HG02943 (cell line): ENCODE results near the gene ZNF614.
"Not testable (repeated sequence)": the region's sequence is repeated elsewhere in the genome, so short reads cannot be mapped to it uniquely, and the experiment has no call there.

Experiments used
- ATAC-seq: cut with Tn5 transposase; IDR thresholded peaks from one replicate; pipeline ENCODE4 v1.9.1; 2021; ENCODE audit warnings: mild to moderate bottlenecking, low read depth, moderate library complexity; ENCODE audit not compliant: unreplicated experiment

The ZNF614 gene

DNA sequence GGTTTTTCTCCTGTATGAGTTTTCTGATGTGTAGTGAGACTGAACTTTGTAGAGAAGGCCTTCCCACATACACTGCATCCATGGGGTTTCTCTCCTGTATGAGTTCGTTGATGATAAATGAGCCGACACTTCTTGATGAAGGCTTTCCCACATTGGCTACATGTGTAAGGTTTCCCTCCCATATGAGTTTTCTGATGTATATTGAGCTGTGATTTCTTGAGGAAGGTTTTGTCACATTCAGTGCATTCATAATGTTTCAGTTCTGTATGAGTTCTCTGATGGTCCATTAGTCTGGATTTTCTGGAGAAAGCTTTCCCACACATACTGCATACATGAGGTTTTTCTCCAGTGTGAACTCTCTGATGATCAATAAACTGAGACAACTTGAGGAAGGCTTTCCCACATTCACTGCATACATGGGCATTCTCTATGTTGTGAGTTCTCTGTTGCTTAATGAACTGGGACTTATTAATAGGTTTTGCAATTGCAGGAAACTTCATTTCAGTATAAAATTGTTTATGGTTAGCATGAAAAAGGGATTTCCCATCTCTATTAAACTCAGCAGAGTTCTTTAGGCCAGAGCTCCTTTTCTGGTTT is 34.0 kb downstream of the ZNF614 start:
- ATAC-seq: no peak

DNA sequence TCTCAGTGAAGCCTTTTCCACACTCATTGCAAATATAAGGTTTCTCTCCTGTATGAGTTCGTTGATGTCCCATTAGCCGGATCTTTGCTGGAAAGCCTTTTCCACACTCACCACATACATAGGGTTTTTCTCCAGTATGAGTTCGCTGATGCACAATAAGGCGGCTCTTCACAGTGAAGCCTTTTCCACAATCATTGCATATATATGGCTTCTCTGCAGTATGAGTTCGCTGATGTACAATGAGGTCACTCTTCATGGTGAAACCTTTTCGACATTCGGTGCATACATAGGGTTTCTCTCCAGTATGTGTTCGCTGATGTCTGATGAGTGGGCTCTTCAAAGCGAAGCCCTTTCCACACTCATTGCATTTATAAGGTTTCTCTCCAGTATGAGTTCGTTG is 34.8 kb downstream of the ZNF614 start:
- ATAC-seq: no peak

DNA sequence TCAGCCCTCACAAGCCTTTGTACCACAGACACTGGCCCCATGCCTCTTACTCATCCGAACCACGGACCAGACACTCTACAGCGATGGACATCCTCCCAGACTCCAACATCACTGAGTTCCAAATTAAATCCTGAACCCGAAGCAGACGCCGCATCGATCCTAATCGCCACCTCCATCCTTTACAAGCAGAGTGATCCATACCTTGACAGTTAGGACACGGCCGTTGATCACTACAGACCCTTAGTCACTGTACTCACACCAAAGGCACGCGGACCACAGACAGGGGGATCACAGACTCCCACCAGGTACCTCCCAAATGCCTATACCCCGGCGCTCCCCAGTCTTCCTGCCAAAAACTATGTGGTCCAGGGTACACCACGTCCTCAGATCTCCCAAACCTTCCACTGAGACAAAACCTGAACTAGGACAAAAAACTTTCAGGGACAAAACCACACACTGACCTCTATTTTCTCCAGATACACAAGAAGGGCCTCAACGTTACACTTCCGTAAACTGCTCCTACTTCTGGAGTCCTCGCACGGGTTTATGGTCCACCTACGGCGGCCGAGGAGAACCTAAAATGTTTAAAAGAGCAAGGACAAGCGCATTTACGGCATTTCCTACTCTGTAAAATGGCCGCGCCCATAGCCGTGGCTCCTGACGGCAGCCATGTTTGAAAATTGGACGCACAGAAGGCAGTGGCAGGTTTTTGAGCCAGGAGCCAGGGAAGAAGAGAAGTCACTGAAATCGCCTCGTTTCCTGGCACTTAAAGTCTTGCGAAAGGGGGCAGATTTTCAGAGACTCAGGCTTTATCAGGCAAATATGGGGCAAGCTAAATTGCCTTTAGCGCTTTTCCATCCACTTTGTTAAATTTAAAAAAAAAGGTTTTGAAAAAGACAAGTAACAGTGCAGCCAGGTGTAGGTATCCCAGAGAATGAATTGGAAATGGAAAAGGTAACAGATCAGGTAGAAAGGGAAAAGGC is 41.6 kb downstream of the ZNF614 start, which contains the start of gene ZNF350:
TSS of gene ZNF350 (minus strand) at position 532 of the 983 bp plus-strand sequence. CDS start 12,480 bp downstream, outside the sequence.
- ATAC-seq: peak; percentile 90

DNA sequence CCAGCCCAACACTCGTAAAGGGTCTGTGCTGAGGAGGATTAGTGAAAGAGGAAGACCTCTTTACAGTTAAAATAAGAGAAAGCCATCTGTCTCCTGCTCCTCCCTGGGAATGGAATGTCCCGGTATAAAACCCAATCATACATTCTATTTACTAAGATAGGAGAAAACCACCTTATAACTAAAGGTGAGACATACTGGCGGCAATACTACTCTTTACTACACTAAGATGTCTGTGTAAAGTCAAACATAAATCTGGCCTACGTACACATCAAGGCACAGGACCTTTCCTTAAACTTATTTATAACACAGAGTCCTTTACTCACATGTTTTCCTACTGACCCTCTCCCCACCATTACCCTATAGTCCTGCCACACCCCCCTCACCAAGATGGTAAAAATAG is 44.8 kb downstream of the ZNF614 start:
- no peak for ATAC-seq

DNA sequence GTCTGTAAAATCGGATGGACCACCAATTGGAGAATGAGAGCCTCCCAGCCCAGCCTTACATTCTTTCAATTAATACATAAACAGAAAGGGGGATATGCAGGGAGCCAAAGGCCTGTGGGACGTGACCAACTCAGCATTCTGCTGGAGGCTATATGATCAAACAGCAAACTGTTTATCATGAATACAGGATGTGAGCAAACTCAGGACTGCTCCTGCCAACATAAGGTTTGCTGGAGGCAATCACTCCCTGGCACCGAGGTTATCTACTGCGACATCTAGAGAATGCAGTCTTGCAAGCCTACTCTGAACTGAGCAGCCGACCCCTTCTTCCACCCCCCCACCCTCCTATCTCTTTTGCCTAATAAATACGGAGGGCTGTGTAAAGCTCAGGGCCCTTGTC is 47.3 kb downstream of the ZNF614 start:
- not testable (repeated sequence) for ATAC-seq

DNA sequence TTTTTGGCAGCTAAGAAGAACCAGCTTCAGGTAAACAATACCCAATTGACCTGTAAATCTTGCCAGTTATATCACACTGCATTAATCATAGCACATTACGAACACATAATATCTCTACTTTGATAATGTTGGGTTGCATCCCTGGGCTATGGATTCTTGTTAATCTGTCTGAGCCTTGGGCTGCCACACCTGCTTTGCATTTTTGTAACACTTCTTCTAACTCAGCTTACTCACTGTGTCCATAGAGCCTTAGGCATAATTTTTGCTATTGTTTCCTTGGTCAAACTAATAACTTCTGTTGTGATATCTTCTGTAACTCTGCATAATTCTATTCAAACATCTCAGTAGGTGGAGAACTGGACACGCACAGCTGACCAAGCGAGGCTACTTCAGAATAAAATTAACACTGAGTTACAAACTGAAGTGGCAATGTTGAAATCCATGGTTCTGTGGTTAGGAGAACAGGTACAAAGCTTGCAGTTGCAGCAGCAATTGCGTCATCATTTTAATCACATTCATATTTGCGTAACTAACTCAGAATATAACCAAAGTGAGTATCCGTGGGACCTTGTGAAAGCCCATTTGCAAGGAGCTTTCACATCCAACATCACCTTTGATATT is 48.0 kb downstream of the ZNF614 start:
- ATAC-seq: no peak

DNA sequence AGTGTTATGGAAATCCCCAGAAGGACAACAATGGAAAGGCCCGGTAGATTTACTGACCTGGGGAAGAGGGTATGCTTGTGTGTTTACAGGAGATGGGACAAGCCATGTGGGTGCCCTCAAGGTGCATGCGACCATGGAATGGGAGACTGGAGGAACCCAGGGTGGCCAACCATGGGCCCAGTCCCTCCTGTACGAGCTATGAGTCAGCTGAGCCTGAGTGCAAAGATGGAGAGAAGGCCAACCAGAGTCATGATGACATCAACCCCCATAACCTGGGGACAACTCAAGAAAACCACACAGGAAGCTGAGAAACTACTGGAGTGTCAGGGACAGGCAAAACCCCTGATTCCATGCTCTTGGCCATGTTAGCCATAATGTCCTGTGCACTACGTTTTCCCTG is 49.3 kb downstream of the ZNF614 start:
- no peak for ATAC-seq

DNA sequence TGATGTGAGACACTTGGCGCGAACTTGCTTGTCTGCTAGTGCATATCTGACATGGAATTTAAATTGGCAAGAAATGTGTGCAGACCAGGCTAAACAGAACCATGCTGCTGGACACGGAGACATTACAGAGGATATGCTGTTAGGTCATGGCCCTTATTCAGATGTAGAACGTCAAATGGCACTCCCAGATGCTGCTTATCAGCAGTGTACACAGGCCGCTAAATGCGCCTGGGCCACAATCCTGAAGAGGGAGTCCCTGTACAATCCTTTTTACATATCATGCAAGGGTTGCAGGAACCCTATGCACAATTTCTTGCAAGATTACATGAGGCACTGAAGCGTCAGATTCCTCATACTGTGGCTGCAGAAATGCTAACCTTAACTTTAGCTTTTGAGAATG is 50.8 kb downstream of the ZNF614 start:
- no peak for ATAC-seq

DNA sequence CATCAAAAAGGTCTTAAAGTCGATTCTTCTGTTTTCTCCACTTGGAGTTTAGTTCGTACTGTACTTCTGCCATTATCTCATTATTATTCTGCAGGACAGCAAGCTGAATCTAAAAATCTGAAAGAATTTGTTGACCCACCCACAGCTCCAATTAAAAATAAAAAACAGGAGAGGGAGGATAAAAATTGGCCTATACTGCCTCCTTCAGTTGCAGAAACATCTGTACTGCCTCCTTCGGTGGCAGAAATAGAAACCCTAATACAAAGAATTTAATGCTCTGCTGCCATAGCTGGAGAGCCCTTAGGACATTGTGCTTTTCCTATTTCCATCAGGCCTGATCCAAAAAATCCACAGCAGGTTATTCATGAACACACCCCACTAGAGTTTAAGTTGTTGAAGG is 51.3 kb downstream of the ZNF614 start:
- ATAC-seq: no peak

DNA sequence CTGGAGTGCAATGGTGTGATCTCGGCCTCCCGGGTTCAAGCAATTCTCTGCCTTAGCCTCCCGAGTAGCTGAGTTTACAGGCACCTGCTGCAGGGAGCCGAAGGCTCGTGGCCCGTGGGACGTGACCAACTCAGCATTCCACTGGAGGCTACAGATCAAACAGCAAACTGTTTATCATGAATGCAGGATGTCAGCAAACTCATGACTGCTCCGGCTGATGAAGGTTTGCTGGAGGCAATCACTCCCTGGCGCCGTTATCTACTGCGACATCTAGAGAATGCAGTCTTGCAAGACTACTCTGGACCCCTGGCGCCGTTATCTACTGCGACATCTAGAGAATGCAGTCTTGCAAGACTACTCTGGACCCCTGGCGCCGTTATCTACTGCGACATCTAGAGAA is 52.4 kb downstream of the ZNF614 start:
- ATAC-seq: not testable (repeated sequence)

DNA sequence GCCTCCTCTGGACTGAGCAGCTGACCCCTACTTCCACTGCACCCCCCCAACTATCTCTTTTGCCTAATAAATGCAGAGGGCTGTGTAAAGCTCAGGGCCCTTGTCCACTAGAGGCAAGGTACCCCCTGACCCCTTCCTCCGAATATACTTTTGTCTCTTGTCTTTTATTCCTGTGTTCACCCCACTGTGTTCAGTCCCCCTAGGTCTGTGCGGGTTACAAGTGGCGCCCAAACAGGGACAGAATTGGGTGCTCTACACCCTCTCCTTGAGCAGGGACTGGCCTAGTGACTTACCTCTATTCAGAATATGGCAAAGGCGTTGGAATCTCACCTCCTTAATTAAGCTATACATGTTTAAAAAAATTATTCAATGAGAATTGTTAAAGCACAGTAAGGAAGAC is 56.6 kb downstream of the ZNF614 start:
- ATAC-seq: no peak

DNA sequence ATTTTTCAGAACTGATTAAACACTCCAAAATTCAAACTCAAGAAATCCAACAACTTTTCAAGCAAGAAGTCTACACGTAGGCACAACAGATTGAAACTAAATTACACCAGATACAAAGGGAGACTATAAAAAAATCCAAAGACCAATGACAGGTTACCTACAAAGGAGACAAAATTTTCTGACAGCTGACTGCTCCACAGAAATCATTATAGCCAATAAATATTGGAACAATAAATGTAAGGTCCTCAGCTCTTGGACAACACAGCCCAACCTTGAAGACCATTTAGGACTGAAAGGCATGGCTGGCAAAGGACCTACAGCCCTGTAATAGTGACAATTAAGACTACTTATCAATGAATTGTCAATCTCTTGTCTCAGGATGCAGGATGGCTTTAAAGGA is 57.5 kb downstream of the ZNF614 start:
- no peak for ATAC-seq

DNA sequence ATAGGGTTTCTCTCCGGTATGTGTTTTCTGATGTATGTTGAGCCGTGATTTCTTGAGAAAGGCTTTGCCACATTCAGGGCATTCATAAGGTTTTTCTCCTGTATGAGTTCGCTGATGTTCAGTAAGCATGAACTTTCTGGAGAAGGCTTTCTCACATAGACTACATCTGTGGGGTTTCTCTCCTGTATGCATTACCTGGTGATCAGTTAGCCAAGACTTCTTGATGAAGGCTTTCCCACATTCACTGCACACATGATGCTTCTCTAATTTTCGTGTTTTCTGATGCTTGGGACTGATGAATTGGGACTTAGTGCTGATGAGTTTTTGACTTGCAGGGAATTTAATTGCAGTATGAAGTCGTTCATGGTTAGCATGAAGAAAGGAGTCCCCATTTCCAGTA is 62.6 kb downstream of the ZNF614 start:
- ATAC-seq: no peak
